ENCODE data around the gene WNT7B.

The WNT7B gene

DNA sequence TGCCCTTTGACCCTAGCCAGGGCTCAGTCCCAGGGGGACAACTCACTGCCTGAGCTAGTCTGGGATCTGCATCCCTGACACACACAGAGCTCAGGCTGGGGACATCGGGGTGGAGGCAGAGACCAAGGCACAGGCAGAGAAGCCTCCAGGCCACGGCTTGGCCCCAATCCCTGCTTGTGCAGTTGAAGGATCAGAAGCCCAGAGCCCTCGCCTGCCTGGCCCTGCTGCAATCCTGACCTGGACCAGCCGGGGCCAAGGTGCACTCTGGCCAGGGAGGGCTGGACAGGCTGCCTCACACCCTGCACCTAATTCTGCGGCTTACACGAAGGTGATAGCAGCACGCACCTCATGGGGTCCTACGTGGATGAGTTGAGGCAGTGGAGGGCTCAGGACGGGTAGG lies 34.6 kb downstream of the WNT7B start:
- Histone ChIP-seq H4K20me1 (ENCODE audit: insufficient read depth, low read length) (no peaks in the 10 kb centered on the region), H3K4me2 (ENCODE audit: low read depth, low read length) (no peak overlapping the region), H3K9me2 (replicated peaks; ENCODE audit: insufficient read depth, low read length) (no peaks in the 10 kb centered on the region), H3K9ac (ENCODE audit: low read length) (no peak overlapping the region), H3K36me3 (replicated peaks; ENCODE audit: insufficient read depth, low read length) (no peaks in the 10 kb centered on the region), H3K9me3 (replicated peaks; ENCODE audit: insufficient read depth, low read length) (no peaks in the 10 kb centered on the region), H3K4me3 (ENCODE audit: low read length) (no peak overlapping the region), H2AFZ (ENCODE audit: low read length) (no peak overlapping the region), H3K27me3 (replicated peaks; ENCODE audit: insufficient read depth, low read length) (peaks cover 100% of the 10 kb centered on the region), H3F3A (ENCODE audit: insufficient read depth, low read length) (no peaks in the 10 kb centered on the region), H3K27ac (ENCODE audit: low read length) (no peak overlapping the region), H3K79me2 (ENCODE audit: low read length) (no peaks in the 10 kb centered on the region), H3K4me1 (ENCODE audit: low read length) (no peaks in the 10 kb centered on the region)
- DNase-seq, result no peak
- TF ChIP-seq EZH2 (optimal IDR thresholded peaks at IDR 0.05; ENCODE audit: low read depth, low read length) (no peak), CTCF (IDR thresholded peaks at IDR 0.05; ENCODE audit: low read length) (no peak), EZH2phosphoT487 (IDR thresholded peaks at IDR 0.05; ENCODE audit: low read length) (no peak)

DNA sequence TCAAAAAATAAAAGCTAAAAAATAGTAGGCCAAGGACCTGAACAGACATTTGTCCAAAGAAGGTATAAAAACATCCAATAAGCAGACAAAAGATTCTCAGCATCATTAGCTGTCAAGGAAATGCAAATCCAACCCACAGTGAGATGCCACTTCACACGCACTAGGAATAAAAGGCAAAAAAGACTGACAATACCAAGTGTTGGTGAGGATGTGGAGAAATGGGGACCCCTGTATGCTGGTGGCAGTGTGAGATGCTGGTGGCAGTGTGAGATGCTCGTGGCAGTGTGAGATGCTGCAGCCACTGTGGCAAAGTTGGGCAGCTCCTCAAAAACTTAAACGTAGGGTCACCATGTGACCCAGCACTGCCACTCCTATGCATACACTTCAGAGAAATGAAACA lies 38.0 kb downstream of the WNT7B start:
- no peak for TF ChIP-seq CTCF (IDR thresholded peaks at IDR 0.05; ENCODE audit: low read length)
- no peak for TF ChIP-seq EZH2 (optimal IDR thresholded peaks at IDR 0.05; ENCODE audit: low read depth, low read length)
- no peak for TF ChIP-seq EZH2phosphoT487 (IDR thresholded peaks at IDR 0.05; ENCODE audit: low read length)
- peaks cover 100% of the 10 kb centered on the region for H3K27me3 ChIP-seq (replicated peaks; ENCODE audit: insufficient read depth, low read length)

GRCh38 chr22:45937960-45938359 lies 39.0 kb downstream of the WNT7B start:
- Histone ChIP-seq H3K9me3 (replicated peaks; ENCODE audit: insufficient read depth, low read length) (no peaks in the 10 kb centered on the region), H3K4me2 (ENCODE audit: low read depth, low read length) (no peak overlapping the region), H3K9ac (ENCODE audit: low read length) (no peak overlapping the region), H2AFZ (ENCODE audit: low read length) (no peak overlapping the region), H3K9me2 (replicated peaks; ENCODE audit: insufficient read depth, low read length) (no peaks in the 10 kb centered on the region), H3K36me3 (replicated peaks; ENCODE audit: insufficient read depth, low read length) (no peaks in the 10 kb centered on the region), H3F3A (ENCODE audit: insufficient read depth, low read length) (no peaks in the 10 kb centered on the region), H3K27ac (ENCODE audit: low read length) (no peak overlapping the region), H3K79me2 (ENCODE audit: low read length) (no peaks in the 10 kb centered on the region), H3K4me1 (ENCODE audit: low read length) (no peaks in the 10 kb centered on the region), H3K27me3 (replicated peaks; ENCODE audit: insufficient read depth, low read length) (peaks cover 100% of the 10 kb centered on the region), H4K20me1 (ENCODE audit: insufficient read depth, low read length) (no peaks in the 10 kb centered on the region), H3K4me3 (ENCODE audit: low read length) (no peak overlapping the region)
- no peak for DNase-seq
- TF ChIP-seq EZH2phosphoT487 (IDR thresholded peaks at IDR 0.05; ENCODE audit: low read length) (no peak), CTCF (IDR thresholded peaks at IDR 0.05; ENCODE audit: low read length) (no peak), EZH2 (optimal IDR thresholded peaks at IDR 0.05; ENCODE audit: low read depth, low read length) (no peak)

More for the DNA sequence above, 38.0 kb downstream of the WNT7B start:
- no peaks in the 10 kb centered on the region for H3K9me2 ChIP-seq (replicated peaks; ENCODE audit: insufficient read depth, low read length)
- no peak overlapping the region for H3K27ac ChIP-seq (ENCODE audit: low read length)
- H3K4me3 ChIP-seq (ENCODE audit: low read length), result no peak overlapping the region
- no peaks in the 10 kb centered on the region for H4K20me1 ChIP-seq (ENCODE audit: insufficient read depth, low read length)
- DNase-seq, result no peak
- H3K4me1 ChIP-seq (ENCODE audit: low read length), result no peaks in the 10 kb centered on the region
- H3K9ac ChIP-seq (ENCODE audit: low read length), result no peak overlapping the region
- no peaks in the 10 kb centered on the region for H3K36me3 ChIP-seq (replicated peaks; ENCODE audit: insufficient read depth, low read length)
- no peaks in the 10 kb centered on the region for H3F3A ChIP-seq (ENCODE audit: insufficient read depth, low read length)
- no peaks in the 10 kb centered on the region for H3K79me2 ChIP-seq (ENCODE audit: low read length)
- H3K9me3 ChIP-seq (replicated peaks; ENCODE audit: insufficient read depth, low read length), result no peaks in the 10 kb centered on the region
- H3K4me2 ChIP-seq (ENCODE audit: low read depth, low read length), result no peak overlapping the region
- H2AFZ ChIP-seq (ENCODE audit: low read length), result no peak overlapping the region

Measured in MM.1S (cell line).